Adipose tissue (tissue), 3 donors: ENCODE measurements around the gene WFDC2. TPM values are rescaled to one million over a fixed set of nuclear protein-coding genes. Genes with fewer than 3 reads are reported as not detected.
"Not testable (repeated sequence)": the region's sequence is repeated elsewhere in the genome, so short reads cannot be mapped to it uniquely, and the experiment has no call there.

Experiments used
- H3K27ac ChIP-seq: one replicate; pipeline ENCODE4 v1.5.1; 2013; ENCODE audit warnings: low read depth, low read length
- WGBS, 3 donors: extraction: QIAGEN DNeasy Blood & Tissue Kit; methylation state at CpG; one replicate each; pipeline ENCODE4 v1.1.7; 2013; 5-methylcytosine and 5-hydroxymethylcytosine counted together
- polyA plus RNA-seq, 3 donors: library from polyadenylated mRNA; stranded (reverse); fragments of 200-250 nt; gene quantifications; one replicate each; pipeline ENCODE4 v1.2.3, GENCODE V29; 2013
- donor health status: healthy with polysubstance abuse.
- donor health status: Bipolar disorder and iron deficiency.
- donor health status: healthy.

Gene WFDC2
- polyA plus RNA-seq, 3 donors: 4.3 to 9.5 (median 9.2) TPM

- H3K27ac ChIP-seq: no peak overlapping the region
- WGBS, 3 donors: 58 to 68% (median 68%) methylated on average over 6 of the region's 6 CpGs
Measured at GRCh38 chr20:45448270-45448669, 21.3 kb upstream of the WFDC2 start.

- H3K27ac ChIP-seq: no peak overlapping the region
- WGBS, 3 donors: 68 to 78% (median 70%) methylated on average over 3 of the region's 3 CpGs
Measured at GRCh38 chr20:45449528-45449927, 20.0 kb upstream of the WFDC2 start.

- 63 to 69% (median 66%) methylated on average over 5 of the region's 5 CpGs for WGBS, 3 donors
Measured at GRCh38 chr20:45450097-45450818, 19.3 kb upstream of the WFDC2 start.

GRCh38 chr20:45452238-45452637 is 17.3 kb upstream of the WFDC2 start:
- 60 to 75% (median 62%) methylated on average over 4 of the region's 4 CpGs for WGBS, 3 donors
- H3K27ac ChIP-seq: no peak overlapping the region

More at GRCh38 chr20:45450097-45450818, 19.3 kb upstream of the WFDC2 start:
- no peak overlapping the region for H3K27ac ChIP-seq

GRCh38 chr20:45452772-45453691 is 16.5 kb upstream of the WFDC2 start:
- WGBS, 3 donors: 66 to 72% (median 70%) methylated on average over 4 of the region's 4 CpGs
- no peak overlapping the region for H3K27ac ChIP-seq

GRCh38 chr20:45456632-45457031 is 12.9 kb upstream of the WFDC2 start:
- H3K27ac ChIP-seq: no peak overlapping the region
- 8 to 28% (median 24%) methylated on average over 6 of the region's 6 CpGs for WGBS, 3 donors

GRCh38 chr20:45459606-45460005 is 9.9 kb upstream of the WFDC2 start:
- H3K27ac ChIP-seq: no peak overlapping the region
- 67 to 71% (median 69%) methylated on average over 5 of the region's 5 CpGs for WGBS, 3 donors

GRCh38 chr20:45461225-45461624 is 8.3 kb upstream of the WFDC2 start:
- WGBS, 3 donors: 77 to 92% (median 88%) methylated on average over 1 of the region's 1 CpG
- no peak overlapping the region for H3K27ac ChIP-seq

GRCh38 chr20:45462711-45463509 is 6.6 kb upstream of the WFDC2 start:
- no peak overlapping the region for H3K27ac ChIP-seq
- 85 to 89% (median 86%) methylated on average over 6 of the region's 6 CpGs for WGBS, 3 donors

GRCh38 chr20:45463709-45464108 is 5.8 kb upstream of the WFDC2 start:
- WGBS, 3 donors: 60 to 74% (median 66%) methylated on average over 4 of the region's 4 CpGs
- no peak overlapping the region for H3K27ac ChIP-seq

- no peak overlapping the region for H3K27ac ChIP-seq
- 27 to 36% (median 32%) methylated on average over 1 of the region's 1 CpG for WGBS, 3 donors
Measured at GRCh38 chr20:45465491-45466266, 3.9 kb upstream of the WFDC2 start.

GRCh38 chr20:45467172-45467571 is 2.4 kb upstream of the WFDC2 start:
- 82 to 89% (median 87%) methylated on average over 6 of the region's 6 CpGs for WGBS, 3 donors
- no peak overlapping the region for H3K27ac ChIP-seq

GRCh38 chr20:45467861-45468260 is 1.7 kb upstream of the WFDC2 start:
- WGBS, 3 donors: 34 to 62% (median 39%) methylated on average over 3 of the region's 3 CpGs

GRCh38 chr20:45470262-45470931 is 844 bp downstream of the WFDC2 start:
- 1% methylated on average over 49 to 50 of the region's 50 CpGs for WGBS, 3 donors
- no peak overlapping the region for H3K27ac ChIP-seq

More at GRCh38 chr20:45467861-45468260, 1.7 kb upstream of the WFDC2 start:
- no peak overlapping the region for H3K27ac ChIP-seq

GRCh38 chr20:45470937-45471336 is 1.4 kb downstream of the WFDC2 start:
- no peak overlapping the region for H3K27ac ChIP-seq
- WGBS, 3 donors: 29 to 41% (median 31%) methylated on average over 10 of the region's 10 CpGs

GRCh38 chr20:45472286-45472685 is 2.7 kb downstream of the WFDC2 start:
- 63 to 87% (median 66%) methylated on average over 3 of the region's 3 CpGs for WGBS, 3 donors
- not testable (repeated sequence) for H3K27ac ChIP-seq

- WGBS, 3 donors: 72 to 77% (median 76%) methylated on average over 7 of the region's 7 CpGs
- not testable (repeated sequence) for H3K27ac ChIP-seq
Measured at GRCh38 chr20:45477530-45478148, 8.1 kb downstream of the WFDC2 start.
